Natural killer cell (primary cell): ENCODE data around the gene PDE10A. TPM values are rescaled to one million over a fixed set of nuclear protein-coding genes. Genes with fewer than 3 reads are reported as not detected.

Experiments used
- ATAC-seq, 3 donors: fragments of 150-1000 bp in 2 of 3; fragments of 200-7000 bp in 1 of 3; cut with Tn5 transposase; 1 replicate in 1 of 3; 2 replicates in 2 of 3; pipeline ENCODE4 v1.10.0; 2021; ENCODE audit warnings: mild to moderate bottlenecking in 2 of 3, moderate library complexity in 2 of 3
- DNase-seq, 2 donors: peaks; one replicate each; pipeline versions ENCODE4 v3.0.0 to v3.0.0-alpha.2; 2013 to 2021; ENCODE audit warnings: mixed read lengths in 1 of 2
- H3K27ac ChIP-seq: one replicate; pipeline ENCODE4 v1.5.1; 2013; ENCODE audit warnings: mild to moderate bottlenecking, low read length
- H3K27me3 ChIP-seq: one replicate; pipeline ENCODE4 v1.6.1; 2013; ENCODE audit warnings: low read length; ENCODE audit not compliant: control insufficient read depth, insufficient read depth
- H3K36me3 ChIP-seq: one replicate; pipeline ENCODE4 v1.6.1; 2013; ENCODE audit warnings: low read length; ENCODE audit not compliant: control insufficient read depth, insufficient read depth
- H3K4me1 ChIP-seq: one replicate; pipeline ENCODE4 v1.6.1; 2013; ENCODE audit warnings: low read length; ENCODE audit not compliant: control insufficient read depth, insufficient read depth
- H3K4me3 ChIP-seq: one replicate; pipeline ENCODE4 v1.5.1; 2013; ENCODE audit warnings: low read length
- H3K9me3 ChIP-seq: one replicate; pipeline ENCODE4 v1.6.1; 2013; ENCODE audit warnings: low read length; ENCODE audit not compliant: control insufficient read depth, insufficient read depth
- H3K27ac Mint-ChIP-seq, 2 donors: one replicate each; pipeline ENCODE4 v1.8.0; 2022; ENCODE audit warnings: mild to moderate bottlenecking in 2 of 2, mixed read lengths in 2 of 2, moderate library complexity in 1 of 2
- H3K27me3 Mint-ChIP-seq, 2 donors: one replicate each; pipeline ENCODE4 v1.8.0; 2022; ENCODE audit warnings: low read depth in 2 of 2, mixed read lengths in 2 of 2
- H3K36me3 Mint-ChIP-seq: one replicate; pipeline ENCODE4 v1.8.0; 2022; ENCODE audit warnings: mixed read lengths
- H3K4me1 Mint-ChIP-seq, 2 donors: one replicate each; pipeline ENCODE4 v1.8.0; 2022; ENCODE audit warnings: mixed read lengths in 2 of 2
- H3K4me3 Mint-ChIP-seq: one replicate; pipeline ENCODE4 v1.8.0; 2022; ENCODE audit warnings: mild to moderate bottlenecking, moderate library complexity, mixed read lengths
- H3K9me3 Mint-ChIP-seq, 2 donors: one replicate each; pipeline ENCODE4 v1.8.0; 2022; ENCODE audit warnings: mixed read lengths in 2 of 2
- CTCF ChIP-seq: fragments of 200-600 bp; IDR thresholded peaks from one replicate; pipeline ENCODE4 v1.8.0; 2022; ENCODE audit warnings: antibody characterized with exemption
- WGBS: methylation state at CpG from one replicate; pipeline ENCODE4 v1.1.7; 2013; ENCODE audit warnings: missing lambda C conversion rate; ENCODE audit not compliant: insufficient coverage; 5-methylcytosine and 5-hydroxymethylcytosine counted together
- intact Hi-C: fragments of 100-400 bp; cut with micrococcal nuclease; formaldehyde crosslinking; loops from one replicate; pipeline ENCODE4 v1.14.2; 2022
- total RNA-seq, 4 donors: library from RNA; stranded (reverse); fragments of 120-200 nt in 1 of 4; gene quantifications; one replicate each; pipeline versions ENCODE4 v1.2.3 to v1.2.4, GENCODE V29; 2013 to 2022

PDE10A gene
- total RNA-seq, 3 donors from 2014 or later (not counting 1 experiment from before 2014, with no cell fraction given) = not detected

DNA sequence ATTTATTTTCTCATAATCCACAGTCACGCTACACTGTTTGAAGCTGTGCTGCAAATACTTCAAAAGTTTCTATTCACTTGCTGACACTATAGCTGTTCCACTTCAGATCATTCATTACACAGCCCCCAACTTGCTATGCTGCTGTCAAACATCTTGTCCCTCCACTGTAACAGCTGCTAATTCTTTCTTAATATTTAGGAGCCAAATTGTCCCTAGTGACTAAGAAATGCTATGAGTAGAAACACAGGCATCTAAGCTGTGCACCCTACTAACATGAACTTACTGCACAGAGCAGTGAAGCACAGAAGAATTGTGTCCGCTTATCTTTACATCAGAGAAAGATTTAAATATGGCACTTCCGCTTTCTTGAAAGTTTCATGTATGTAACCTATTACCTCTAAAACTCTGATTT is 91.3 kb downstream of the PDE10A start:
- ATAC-seq (no peak), DNase-seq (no peak)
- H3K4me3 ChIP-seq = no peak overlapping the region
- H3K9me3 Mint-ChIP-seq = no peaks in the 10 kb centered on the region
- H3K27me3 ChIP-seq = no peaks in the 10 kb centered on the region
- no peaks in the 10 kb centered on the region for H3K27me3 Mint-ChIP-seq
- H3K27ac Mint-ChIP-seq = no peak overlapping the region
- no peaks in the 10 kb centered on the region for H3K9me3 ChIP-seq
- H3K4me1 Mint-ChIP-seq = no peaks in the 10 kb centered on the region
- H3K27ac ChIP-seq = no peak overlapping the region
- no peaks in the 10 kb centered on the region for H3K4me1 ChIP-seq
- WGBS = 43% methylated on average over 2 of the region's 3 CpGs
- no peak for TF ChIP-seq CTCF
- H3K36me3 Mint-ChIP-seq = no peaks in the 10 kb centered on the region
- H3K4me3 Mint-ChIP-seq = no peak overlapping the region
- no peaks in the 10 kb centered on the region for H3K36me3 ChIP-seq
- intact Hi-C loops = no loop called here

- no peak overlapping the region for H3K27ac Mint-ChIP-seq
- H3K4me1 ChIP-seq = no peaks in the 10 kb centered on the region
- H3K36me3 Mint-ChIP-seq = no peaks in the 10 kb centered on the region
- intact Hi-C loops = no loop called here
- no peaks in the 10 kb centered on the region for H3K4me1 Mint-ChIP-seq
- no peak overlapping the region for H3K4me3 Mint-ChIP-seq
- H3K9me3 ChIP-seq = no peaks in the 10 kb centered on the region
- TF ChIP-seq CTCF = no peak
- H3K4me3 ChIP-seq = no peak overlapping the region
- no peaks in the 10 kb centered on the region for H3K36me3 ChIP-seq
- no peaks in the 10 kb centered on the region for H3K27me3 Mint-ChIP-seq
- no peak overlapping the region for H3K27ac ChIP-seq
- no peaks in the 10 kb centered on the region for H3K27me3 ChIP-seq
- DNase-seq (no peak), ATAC-seq (no peak)
- peaks cover 0 to under 1% of the 10 kb centered on the region in 2 donors for H3K9me3 Mint-ChIP-seq
- WGBS = 88% methylated on average over 2 of the region's 2 CpGs
Observed at GRCh38 chr6:165571068-165571682, 91.9 kb downstream of the PDE10A start.

GRCh38 chr6:165568326-165568725 is 94.7 kb downstream of the PDE10A start:
- no peak overlapping the region for H3K4me3 Mint-ChIP-seq

More at GRCh38 chr6:165568326-165568725, 94.7 kb downstream of the PDE10A start:
- no peak for TF ChIP-seq CTCF
- no peak for ATAC-seq
- Mint-ChIP-seq H3K27me3 (no peaks in the 10 kb centered on the region), H3K9me3 (peaks cover 0 to 7% of the 10 kb centered on the region in 2 donors), H3K27ac (no peak overlapping the region), H3K4me1 (no peaks in the 10 kb centered on the region), H3K36me3 (no peaks in the 10 kb centered on the region)
- Histone ChIP-seq H3K4me3 (no peak overlapping the region), H3K9me3 (no peaks in the 10 kb centered on the region), H3K27me3 (no peaks in the 10 kb centered on the region), H3K4me1 (no peaks in the 10 kb centered on the region), H3K36me3 (no peaks in the 10 kb centered on the region), H3K27ac (no peak overlapping the region)
- no peak for DNase-seq
- intact Hi-C loops = no loop called here
- 36% methylated on average over 2 of the region's 2 CpGs for WGBS
